CD4-positive, alpha-beta T cell treated with Interleukin-12 subunit alpha and Interleukin-12 subunit beta, for 1 hour (primary cell): ENCODE data around the gene ZCCHC7.
"Not testable (repeated sequence)": the region's sequence is repeated elsewhere in the genome, so short reads cannot be mapped to it uniquely, and the experiment has no call there.

Experiments
- DNase-seq: peaks from one replicate; pipeline ENCODE4 v3.0.0-alpha.2; 2020

The ZCCHC7 gene

GRCh38 chr9:37121881-37122280, 1.5 kb downstream of the ZCCHC7 start:
- no peak for DNase-seq

- DNase-seq: no peak
Measured at GRCh38 chr9:37126214-37126788, 5.9 kb downstream of the ZCCHC7 start.

GRCh38 chr9:37127018-37127417, 6.6 kb downstream of the ZCCHC7 start:
- DNase-seq: no peak

- no peak for DNase-seq
Measured at GRCh38 chr9:37128051-37128450, 7.7 kb downstream of the ZCCHC7 start.

- DNase-seq: no peak
Measured at GRCh38 chr9:37134166-37134565, 13.8 kb downstream of the ZCCHC7 start.

GRCh38 chr9:37141015-37141414, 20.6 kb downstream of the ZCCHC7 start:
- DNase-seq: no peak

- DNase-seq: no peak
Measured at GRCh38 chr9:37144762-37145161, 24.4 kb downstream of the ZCCHC7 start.

- DNase-seq: peak; percentile 53
Measured at GRCh38 chr9:37146410-37146809, 26.0 kb downstream of the ZCCHC7 start.

- DNase-seq: no peak
Measured at GRCh38 chr9:37148181-37148580, 27.8 kb downstream of the ZCCHC7 start.

GRCh38 chr9:37149666-37150308, 29.4 kb downstream of the ZCCHC7 start:
- no peak for DNase-seq

- DNase-seq: no peak
Measured at GRCh38 chr9:37150415-37150814, 30.0 kb downstream of the ZCCHC7 start.

- DNase-seq: no peak
Measured at GRCh38 chr9:37151812-37152211, 31.4 kb downstream of the ZCCHC7 start.

- no peak for DNase-seq
Measured at GRCh38 chr9:37152365-37152764, 32.0 kb downstream of the ZCCHC7 start.

GRCh38 chr9:37155601-37156000, 35.2 kb downstream of the ZCCHC7 start:
- DNase-seq: no peak

GRCh38 chr9:37156205-37156604, 35.8 kb downstream of the ZCCHC7 start:
- DNase-seq: no peak

GRCh38 chr9:37156781-37157356, 36.5 kb downstream of the ZCCHC7 start:
- DNase-seq: no peak

GRCh38 chr9:37157726-37158377, 37.5 kb downstream of the ZCCHC7 start:
- DNase-seq: no peak

GRCh38 chr9:37163299-37163698, 42.9 kb downstream of the ZCCHC7 start:
- no peak for DNase-seq

GRCh38 chr9:37164335-37164734, 44.0 kb downstream of the ZCCHC7 start:
- not testable (repeated sequence) for DNase-seq

GRCh38 chr9:37165644-37166043, 45.3 kb downstream of the ZCCHC7 start:
- DNase-seq: no peak

GRCh38 chr9:37167456-37168047, 47.2 kb downstream of the ZCCHC7 start:
- no peak for DNase-seq

- no peak for DNase-seq
Measured at GRCh38 chr9:37172557-37172956, 52.2 kb downstream of the ZCCHC7 start.

GRCh38 chr9:37174247-37174646, 53.9 kb downstream of the ZCCHC7 start:
- DNase-seq: no peak

GRCh38 chr9:37178742-37179141, 58.4 kb downstream of the ZCCHC7 start:
- no peak for DNase-seq
